H1 (cell line): ENCODE data around the gene FUBP3. TPM values are rescaled to one million over a fixed set of nuclear protein-coding genes. Genes with fewer than 3 reads are reported as not detected.

Experiments used
- CTCF ChIA-PET: fragments of 300-600 bp; sonication (Branson Sonifier 250); formaldehyde crosslinking; loops from one replicate; lab custom pipeline; 2021; ENCODE audit not compliant: partially characterized antibody; lab: Charles Lee
- POLR2A ChIA-PET: fragments of 300-600 bp; sonication (Branson Sonifier 250); formaldehyde crosslinking; loops from one replicate; lab custom pipeline; 2021; ENCODE audit warnings: inconsistent platforms; ENCODE audit not compliant: partially characterized antibody; lab: Charles Lee
- DNase-seq, 2 experiments: peaks; one replicate each; pipeline versions ENCODE4 v3.0.0 to v3.0.0-alpha.2; 2010 to 2022; ENCODE audit warnings: low spot score in 2 of 2, low read depth in 1 of 2, mixed read lengths in 1 of 2
- FAIRE-seq: peaks from 2 replicates; lab custom pipeline; 2011; peaks lifted over from hg19 to GRCh38; lab: Jason Lieb, UNC
- H2AFZ ChIP-seq: 2 replicates; pipeline ENCODE4 v1.8.1; 2012; ENCODE audit warnings: low read length, inconsistent platforms
- H2AK5ac ChIP-seq: 2 replicates; pipeline ENCODE4 v1.6.1; 2013; ENCODE audit warnings: low read depth, low read length
- H2BK120ac ChIP-seq: replicated peaks from 2 replicates; pipeline ENCODE3; 2013; ENCODE audit warnings: low read depth, low read length, inconsistent platforms
- H2BK12ac ChIP-seq: 2 replicates; pipeline ENCODE4 v1.6.1; 2013; ENCODE audit warnings: low read depth, low read length
- H2BK15ac ChIP-seq: 2 replicates; pipeline ENCODE4 v1.6.1; 2013; ENCODE audit warnings: low read length
- H2BK20ac ChIP-seq: 2 replicates; pipeline ENCODE4 v1.6.1; 2013; ENCODE audit warnings: low read length
- H2BK5ac ChIP-seq: 2 replicates; pipeline ENCODE4 v1.6.1; 2013; ENCODE audit warnings: low read depth, low read length
- H3K14ac ChIP-seq: 2 replicates; pipeline ENCODE4 v1.6.1; 2013; ENCODE audit warnings: inconsistent platforms; ENCODE audit not compliant: insufficient read length
- H3K18ac ChIP-seq: 2 replicates; pipeline ENCODE4 v1.6.1; 2013; ENCODE audit warnings: low read length; ENCODE audit errors: extremely low read depth
- H3K23ac ChIP-seq: 2 replicates; pipeline ENCODE4 v1.6.1; 2013; ENCODE audit warnings: inconsistent platforms; ENCODE audit not compliant: insufficient read length
- H3K23me2 ChIP-seq: 2 replicates; pipeline ENCODE4 v1.6.1; 2013; ENCODE audit warnings: low read depth, low read length
- H3K27ac ChIP-seq: 2 replicates; pipeline ENCODE4 v1.6.1; 2011; ENCODE audit warnings: low read depth, low read length, inconsistent platforms
- H3K27me3 ChIP-seq, 4 experiments: replicated peaks in 1 of 4; 1 replicate in 1 of 4; 2 replicates in 3 of 4; pipeline versions ENCODE4 v1.6.1 to v1.8.1; 2011 to 2013; ENCODE audit warnings: low read length in 3 of 4, mild to moderate bottlenecking in 3 of 4, inconsistent platforms in 2 of 4, mixed read lengths in 2 of 4, moderate library complexity in 1 of 4; ENCODE audit not compliant: control insufficient read depth in 3 of 4, insufficient read depth in 3 of 4; ENCODE audit errors: extremely low read depth in 1 of 4
- H3K36me3 ChIP-seq, 4 experiments: 2 replicates each; pipeline versions ENCODE4 v1.6.1 to v1.8.1; 2011 to 2013; ENCODE audit warnings: mild to moderate bottlenecking in 4 of 4, low read length in 3 of 4, moderate library complexity in 2 of 4, control low read depth in 1 of 4, inconsistent platforms in 1 of 4; ENCODE audit not compliant: insufficient read depth in 4 of 4, control insufficient read depth in 2 of 4
- H3K4ac ChIP-seq: replicated peaks from 2 replicates; pipeline ENCODE3; 2013; ENCODE audit warnings: low read length, low read depth, mixed read lengths, inconsistent platforms; ENCODE audit not compliant: insufficient read length
- H3K4me1 ChIP-seq, 4 experiments: replicated peaks in 1 of 4; 1 replicate in 1 of 4; 2 replicates in 3 of 4; pipeline versions ENCODE4 v1.6.1 to v1.8.1; 2011 to 2013; ENCODE audit warnings: low read length in 3 of 4, inconsistent platforms in 2 of 4, mixed read lengths in 1 of 4; ENCODE audit not compliant: insufficient read depth in 4 of 4, control insufficient read depth in 3 of 4
- H3K4me2 ChIP-seq, 2 experiments: 2 replicates each; pipeline versions ENCODE4 v1.6.1 to v1.8.1; 2011 to 2013; ENCODE audit warnings: low read depth in 2 of 2, low read length in 2 of 2, control low read depth in 1 of 2, inconsistent platforms in 1 of 2, mild to moderate bottlenecking in 1 of 2; ENCODE audit not compliant: insufficient read depth in 1 of 2
- H3K4me3 ChIP-seq, 4 experiments: fragments of 200-600, 300-600 bp in 1 of 4; sonication (generic), shearing (Covaris generic), sonication (Bioruptor Twin) in 1 of 4; 2 replicates each; pipeline versions ENCODE4 v1.5.1 to v1.8.1; 2011 to 2016; ENCODE audit warnings: low read length in 4 of 4, low read depth in 3 of 4, control low read depth in 2 of 4, inconsistent platforms in 2 of 4, mild to moderate bottlenecking in 2 of 4, mixed read lengths in 1 of 4, moderate library complexity in 1 of 4; ENCODE audit not compliant: insufficient read depth in 2 of 4; ENCODE audit errors: extremely low read depth in 1 of 4
- H3K56ac ChIP-seq: replicated peaks from 2 replicates; pipeline ENCODE3; 2013; ENCODE audit warnings: low read depth, mild to moderate bottlenecking, mixed read lengths, low read length, inconsistent platforms; ENCODE audit not compliant: insufficient read length
- H3K79me1 ChIP-seq: 2 replicates; pipeline ENCODE4 v1.6.1; 2013; ENCODE audit warnings: low read depth, low read length, control low read depth
- H3K79me2 ChIP-seq, 2 experiments: 2 replicates each; pipeline versions ENCODE4 v1.6.1 to v1.8.1; 2012 to 2013; ENCODE audit warnings: low read length in 2 of 2, mild to moderate bottlenecking in 2 of 2, inconsistent platforms in 1 of 2; ENCODE audit not compliant: insufficient read depth in 2 of 2, control insufficient read depth in 1 of 2
- H3K9ac ChIP-seq, 4 experiments: replicated peaks in 1 of 4; 1 replicate in 1 of 4; 2 replicates in 3 of 4; pipeline versions ENCODE4 v1.6.1 to v1.8.1; 2011 to 2013; ENCODE audit warnings: low read depth in 3 of 4, low read length in 3 of 4, control low read depth in 2 of 4, mild to moderate bottlenecking in 2 of 4, moderate library complexity in 2 of 4, inconsistent platforms in 1 of 4; ENCODE audit errors: extremely low read depth in 1 of 4
- H3K9me3 ChIP-seq, 2 experiments: 2 replicates each; pipeline versions ENCODE4 v1.6.1 to v1.8.1; 2012 to 2013; ENCODE audit warnings: mild to moderate bottlenecking in 2 of 2, moderate library complexity in 2 of 2, control low read depth in 1 of 2, inconsistent platforms in 1 of 2, low read depth in 1 of 2, low read length in 1 of 2, mixed read lengths in 1 of 2; ENCODE audit not compliant: insufficient read depth in 2 of 2
- H4K20me1 ChIP-seq, 2 experiments: replicated peaks in 1 of 2; 2 replicates each; pipeline versions ENCODE3 to v1.8.1; 2011 to 2013; ENCODE audit warnings: inconsistent platforms in 2 of 2, low read length in 2 of 2, mild to moderate bottlenecking in 1 of 2; ENCODE audit not compliant: insufficient read depth in 2 of 2, control insufficient read depth in 1 of 2
- H4K5ac ChIP-seq: 2 replicates; pipeline ENCODE4 v1.6.1; 2013; ENCODE audit warnings: low read length, low read depth, mixed read lengths, inconsistent platforms; ENCODE audit not compliant: insufficient read length
- H4K8ac ChIP-seq: 2 replicates; pipeline ENCODE4 v1.8.0; 2013; ENCODE audit warnings: mild to moderate bottlenecking, moderate library complexity, low read length, inconsistent platforms; ENCODE audit not compliant: insufficient read depth; ENCODE audit errors: extremely low read depth
- H4K91ac ChIP-seq: replicated peaks from 2 replicates; pipeline ENCODE3; 2013; ENCODE audit warnings: low read length, mixed read lengths, inconsistent platforms; ENCODE audit not compliant: insufficient read length
- CBX5 ChIP-seq: fragments of 300-800, 300-1000 bp; sonication (generic); IDR thresholded peaks from 2 replicates; pipeline ENCODE4 v1.7.1; 2016; ENCODE audit warnings: antibody characterized with exemption, low read length, low read depth
- CREB1 ChIP-seq: IDR thresholded peaks from 2 replicates; pipeline ENCODE4 v1.6.1; 2012; ENCODE audit warnings: inconsistent platforms
- EZH2 ChIP-seq: fragments of 200-600 bp; sonication (generic); IDR thresholded peaks from 2 replicates; pipeline ENCODE4 v1.7.1; 2012; ENCODE audit warnings: low read depth, mild to moderate bottlenecking, moderate library complexity, low read length, inconsistent platforms; ENCODE audit not compliant: severe bottlenecking
- KDM1A ChIP-seq: fragments of 200-600, 300-600 bp; sonication (generic); IDR thresholded peaks from 2 replicates; pipeline ENCODE4 v1.7.1; 2016; ENCODE audit warnings: mild to moderate bottlenecking, low read length, borderline replicate concordance
- PHF8 ChIP-seq: fragments of 200-600 bp; sonication (generic); conservative IDR thresholded peaks from 2 replicates; pipeline ENCODE4 v1.7.1; 2012; ENCODE audit warnings: low read depth, mild to moderate bottlenecking, inconsistent platforms, low read length, moderate library complexity
- RBBP5 ChIP-seq: IDR thresholded peaks from 2 replicates; pipeline ENCODE4 v1.7.1; 2012; ENCODE audit warnings: low read depth, mild to moderate bottlenecking, inconsistent platforms, low read length, moderate library complexity, borderline replicate concordance
- TAF1 ChIP-seq: IDR thresholded peaks from 2 replicates; pipeline ENCODE4 v1.6.1; 2011; ENCODE audit warnings: mild to moderate bottlenecking, low read depth, low read length
- WGBS, 2 experiments: shearing (Covaris generic) in 1 of 2; methylation state at CpG; one replicate each; pipeline versions ENCODE4 v1.1.6 to v1.1.7; 2013 to 2015; ENCODE audit warnings: low lambda C conversion rate in 2 of 2, mixed read lengths in 2 of 2, inconsistent platforms in 1 of 2, low coverage in 1 of 2, missing lambda C conversion rate in 1 of 2; ENCODE audit not compliant: insufficient replicate concordance in 2 of 2, insufficient coverage in 1 of 2, insufficient read length in 1 of 2; ENCODE audit errors: extremely low coverage in 1 of 2, missing lambda C conversion rate in 1 of 2; 5-methylcytosine and 5-hydroxymethylcytosine counted together
- polyA plus RNA-seq, 7 experiments: library from polyadenylated mRNA; depleted of rRNA in 3 of 7; stranded (reverse) in 5 of 7; unstranded in 2 of 7; fragments of >200 nt in 5 of 7; fragments of 200-250 nt in 2 of 7; gene quantifications; 1 replicate in 5 of 7; 2 replicates in 1 of 7; 4 replicates in 1 of 7; pipeline versions ENCODE4 v1.2.1 to v1.2.3, GENCODE V29; 2011 to 2013; ENCODE audit warnings: missing spikeins in 2 of 7, mixed read lengths in 2 of 7
- total RNA-seq: library from RNA; stranded (reverse); fragmentation: NEBNext Ultra II Directional; extraction: Animal tissue kit (Norgen Biotek cat#: 25700); gene quantifications from 2 replicates; pipeline ENCODE4 v1.2.1, GENCODE V29; 2021
- TF ChIP-seq, protein P1 (sequence below): IDR thresholded peaks from 2 replicates; pipeline ENCODE4 v1.6.1; 2012; ENCODE audit warnings: inconsistent platforms
- TF ChIP-seq, protein P2 (sequence below): IDR thresholded peaks from 2 replicates; pipeline ENCODE4 v1.6.1; 2012; ENCODE audit warnings: inconsistent platforms

FUBP3 gene
- total and polyA plus RNA-seq, 2 of the 8 experiments (the other 6 are each of a cell fraction or from before 2014, with no cell fraction given): 23.7 to 76.4 TPM

DNA sequence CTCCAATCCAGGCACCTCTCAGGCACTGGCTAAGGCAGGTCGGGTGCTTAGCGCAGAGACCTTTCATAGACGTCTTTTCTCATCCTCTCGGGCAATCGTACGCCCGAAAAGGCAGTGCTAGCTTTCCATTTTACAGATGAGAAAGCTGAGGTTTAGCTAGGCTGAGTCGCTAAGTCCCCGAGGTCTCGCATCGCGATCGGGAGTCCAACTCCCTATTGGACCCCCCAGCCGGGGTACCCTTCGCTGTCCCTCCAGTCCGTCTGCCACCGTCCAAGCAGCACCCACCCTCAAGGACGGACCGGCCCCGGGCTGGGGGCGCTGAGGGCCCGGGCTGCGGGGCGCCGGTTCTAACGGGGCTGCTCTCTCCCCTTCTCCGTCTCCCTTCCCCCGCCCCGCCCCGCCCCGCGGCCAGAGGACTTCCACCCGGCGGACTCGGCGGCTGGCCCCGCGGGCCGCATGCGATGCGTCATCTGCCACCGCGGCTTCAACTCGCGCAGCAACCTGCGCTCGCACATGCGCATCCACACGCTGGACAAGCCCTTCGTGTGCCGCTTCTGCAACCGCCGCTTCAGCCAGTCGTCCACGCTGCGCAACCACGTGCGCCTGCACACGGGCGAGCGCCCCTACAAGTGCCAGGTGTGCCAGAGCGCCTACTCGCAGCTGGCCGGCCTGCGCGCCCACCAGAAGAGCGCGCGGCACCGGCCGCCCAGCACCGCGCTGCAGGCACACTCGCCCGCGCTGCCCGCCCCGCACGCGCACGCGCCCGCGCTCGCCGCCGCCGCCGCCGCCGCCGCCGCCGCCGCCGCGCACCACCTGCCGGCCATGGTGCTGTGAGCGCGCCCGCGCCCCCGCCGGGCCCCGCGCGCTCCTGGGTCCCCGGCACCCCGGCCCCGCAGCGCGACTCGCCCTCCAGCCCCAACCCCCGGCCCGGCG lies 101.7 kb downstream of the FUBP3 start:
- H3K14ac ChIP-seq: no peak overlapping the region
- peaks cover 0 to 4% of the 10 kb centered on the region in 2 experiments; a peak in 2 of 4 replicates for H3K9me3 ChIP-seq
- no peak overlapping the region for H2AK5ac ChIP-seq
- H3K4me2 ChIP-seq: peak overlapping the region; percentile 58 to 98
- DNase-seq (peak in 1 of 2 experiments; percentile 83), FAIRE-seq (no peak)
- no peaks in the 10 kb centered on the region for H3K79me2 ChIP-seq
- peaks cover 0 to 3% of the 10 kb centered on the region in 2 experiments for H4K20me1 ChIP-seq
- H4K8ac ChIP-seq: peak overlapping the region; percentile 71
- no peak overlapping the region for H2BK15ac ChIP-seq
- peaks cover 0 to 4% (median under 1%) of the 10 kb centered on the region in 4 experiments; a peak in 2 of 7 replicates for H3K4me1 ChIP-seq
- no peak overlapping the region for H2BK5ac ChIP-seq
- H2BK12ac ChIP-seq: peak overlapping the region; percentile 77; the same call in 1 of the 2 replicates
- peak overlapping the region; percentile 84 for H2AFZ ChIP-seq
- CTCF ChIA-PET: interaction anchor here (1.1 to 8.3 kb wide), 9 partner anchors 9 to 220 kb away, joined by 3 to 89 read pairs (median 10); no protein-coding TSS in a partner anchor
- no peaks in the 10 kb centered on the region for H3K36me3 ChIP-seq
- no peak overlapping the region for H3K9ac ChIP-seq
- H2BK20ac ChIP-seq: no peak overlapping the region; the same call in 1 of the 2 replicates
- no peak overlapping the region for H2BK120ac ChIP-seq
- no peak overlapping the region for H3K4ac ChIP-seq
- POLR2A ChIA-PET: interaction anchor here (0.6 to 3.1 kb wide), 3 partner anchors 12 to 30 kb away, joined by 3 to 11 read pairs (median 9); partner anchors contain the start of genes EXOSC2 and PRDM12
- no peak overlapping the region for H3K23ac ChIP-seq
- WGBS, 2 experiments: 12% methylated on average over 48 of the region's 116 CpGs; no CpG with 5 or more reads in 1 of the 2 experiments
- H3K56ac ChIP-seq: no peak overlapping the region
- peak overlapping the region; percentile 96 for H3K18ac ChIP-seq
- H3K27ac ChIP-seq: no peak overlapping the region
- H4K91ac ChIP-seq: no peak overlapping the region
- H3K79me1 ChIP-seq: no peaks in the 10 kb centered on the region
- H3K4me3 ChIP-seq: peak overlapping the region; percentile 55 to 68 (median 64)
- H4K5ac ChIP-seq: peak overlapping the region; percentile 63
- H3K27me3 ChIP-seq: peaks cover 15 to 39% (median 30%) of the 10 kb centered on the region in 4 experiments
- peaks cover 14% of the 10 kb centered on the region; the same call in 1 of the 2 replicates for H3K23me2 ChIP-seq
- peak; percentile 46 for TF ChIP-seq CREB1
- TF ChIP-seq CBX5: no peak
- 0 out of 2 replicates have a peak, but pooled peaks have one; percentile 38 for TF ChIP-seq PHF8
- TF ChIP-seq, protein P1, sequence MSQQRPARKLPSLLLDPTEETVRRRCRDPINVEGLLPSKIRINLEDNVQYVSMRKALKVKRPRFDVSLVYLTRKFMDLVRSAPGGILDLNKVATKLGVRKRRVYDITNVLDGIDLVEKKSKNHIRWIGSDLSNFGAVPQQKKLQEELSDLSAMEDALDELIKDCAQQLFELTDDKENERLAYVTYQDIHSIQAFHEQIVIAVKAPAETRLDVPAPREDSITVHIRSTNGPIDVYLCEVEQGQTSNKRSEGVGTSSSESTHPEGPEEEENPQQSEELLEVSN: peak; percentile 81
- TF ChIP-seq EZH2: peak; percentile 57
- TF ChIP-seq RBBP5: peak; percentile 83; the same call in 1 of the 2 replicates
- TF ChIP-seq, protein P2, sequence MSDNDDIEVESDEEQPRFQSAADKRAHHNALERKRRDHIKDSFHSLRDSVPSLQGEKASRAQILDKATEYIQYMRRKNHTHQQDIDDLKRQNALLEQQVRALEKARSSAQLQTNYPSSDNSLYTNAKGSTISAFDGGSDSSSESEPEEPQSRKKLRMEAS: peak; percentile 92
- 0 out of 2 replicates have a peak, but pooled peaks have one; percentile 25 for TF ChIP-seq TAF1
- peak; percentile 84; the same call in 1 of the 2 replicates for TF ChIP-seq KDM1A
